GM18499 (cell line): Measurements from ENCODE around the gene MAGI2.
"Not testable (repeated sequence)": the region's sequence is repeated elsewhere in the genome, so short reads cannot be mapped to it uniquely, and the experiment has no call there.

Experiments used
- ATAC-seq: cut with Tn5 transposase; IDR thresholded peaks from one replicate; pipeline ENCODE4 v1.9.1; 2021; ENCODE audit warnings: moderate number of reproducible peaks; ENCODE audit not compliant: insufficient read depth, unreplicated experiment

Gene MAGI2

DNA sequence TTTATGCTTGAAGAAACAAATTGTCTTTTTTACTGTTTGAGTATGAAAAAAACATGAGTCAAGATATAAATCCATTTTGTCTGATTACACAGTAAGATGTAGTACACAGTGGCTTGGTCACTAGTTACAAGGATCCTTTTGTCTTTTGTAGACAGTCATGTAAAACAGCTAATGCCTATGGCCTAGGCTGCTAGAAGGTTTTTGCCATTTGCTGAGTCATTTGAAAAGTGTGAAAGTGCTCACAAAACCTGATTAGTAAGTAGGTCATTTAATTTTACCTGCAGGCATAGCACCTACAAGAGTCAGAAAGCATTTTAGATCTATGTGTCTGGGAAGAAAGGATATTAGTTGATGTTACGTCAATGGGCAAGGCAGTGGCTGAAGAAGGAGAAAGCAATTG is 819.4 kb downstream of the MAGI2 start:
- no peak for ATAC-seq

DNA sequence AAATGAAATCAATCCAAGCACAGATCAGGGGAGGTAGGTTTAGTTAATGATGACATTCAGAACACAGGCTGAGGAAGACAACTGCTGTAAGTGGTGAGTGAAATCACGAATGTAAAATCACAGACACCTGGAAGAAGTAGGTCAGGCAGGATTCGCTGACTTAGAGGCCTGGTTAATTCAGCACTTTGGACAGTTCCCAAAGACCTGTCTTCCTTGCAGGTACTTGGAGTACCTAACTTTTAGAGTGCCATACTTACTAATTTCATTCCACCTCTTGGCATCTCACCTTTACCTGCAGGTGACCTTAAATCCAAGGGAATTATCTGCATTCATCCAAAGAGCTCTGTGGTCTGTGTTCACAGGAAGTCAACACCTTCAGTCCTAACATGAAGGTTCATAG is 832.5 kb downstream of the MAGI2 start:
- ATAC-seq, result no peak

DNA sequence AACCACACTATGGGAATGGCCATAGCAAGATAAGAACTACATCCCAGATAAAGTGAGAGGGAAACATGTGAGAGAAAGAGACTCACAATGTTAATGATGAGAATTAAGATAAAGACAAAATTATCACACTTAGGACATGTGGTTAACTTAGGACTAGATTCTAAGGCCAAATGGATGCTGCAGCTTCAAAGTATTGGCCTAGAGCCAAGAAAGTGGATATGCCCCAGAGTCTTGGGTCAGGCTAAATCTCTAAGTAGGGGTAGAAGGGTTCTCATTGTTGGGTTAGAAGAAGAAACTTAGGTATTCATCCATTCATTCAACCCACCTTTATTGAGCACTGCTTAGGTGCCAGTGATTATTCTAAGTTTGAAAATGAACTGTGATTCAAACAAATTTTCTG is 836.9 kb downstream of the MAGI2 start:
- ATAC-seq, result no peak

DNA sequence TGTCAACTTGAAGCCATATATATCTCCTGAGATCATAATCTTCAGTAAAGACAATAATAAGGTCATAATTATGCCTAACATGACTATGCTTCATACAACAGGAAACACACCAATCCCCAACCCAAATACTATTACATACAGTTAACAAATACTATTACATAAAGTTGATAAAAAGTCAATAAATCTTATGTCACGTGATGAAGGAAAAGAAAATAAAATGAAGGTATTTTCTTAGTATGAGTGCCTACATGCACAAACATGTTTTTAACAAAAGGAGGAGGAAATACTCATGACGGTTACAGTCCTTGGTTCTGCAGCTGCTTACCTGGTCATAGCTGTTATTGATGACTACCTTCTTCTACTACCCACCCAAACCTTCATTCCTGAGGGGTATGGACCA is 844.2 kb downstream of the MAGI2 start:
- ATAC-seq, result no peak

DNA sequence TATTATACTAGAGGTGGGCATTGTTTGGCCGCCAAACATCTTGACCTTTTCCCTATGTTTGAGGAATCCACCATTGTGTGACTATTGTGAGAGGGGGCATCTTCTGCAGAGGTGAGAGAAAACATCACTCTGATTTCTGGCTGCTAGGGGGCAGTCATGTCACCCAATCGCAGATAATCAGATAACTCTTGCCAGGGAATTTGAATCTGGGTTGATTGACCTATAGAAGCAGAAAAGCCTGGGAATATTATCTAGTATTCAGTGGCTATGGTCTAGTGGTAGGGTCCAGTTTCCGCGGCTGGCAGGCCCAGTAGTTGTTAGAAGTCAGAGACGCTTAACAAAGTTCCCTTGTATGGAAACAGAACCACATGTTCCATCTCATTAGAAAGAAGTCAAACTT is 846.4 kb downstream of the MAGI2 start:
- no peak for ATAC-seq

DNA sequence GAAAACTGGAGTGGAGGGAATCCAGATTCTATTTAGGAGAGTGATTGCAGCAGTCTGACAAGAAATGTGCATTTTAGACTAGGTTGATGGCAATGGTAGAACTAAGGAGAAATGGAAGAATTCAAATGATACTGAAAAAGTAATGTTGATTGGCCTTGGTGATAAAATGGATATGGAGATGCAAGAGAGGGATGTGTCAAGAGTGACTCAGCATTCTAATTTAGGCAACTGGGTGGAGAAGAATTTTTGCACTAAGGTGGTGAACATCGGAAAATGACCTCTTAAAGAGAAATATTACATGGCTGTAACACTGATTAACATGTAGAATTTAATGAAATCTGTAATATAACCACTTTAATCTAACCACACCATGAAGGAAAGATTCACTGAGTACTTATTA is 848.3 kb downstream of the MAGI2 start:
- ATAC-seq, result no peak

DNA sequence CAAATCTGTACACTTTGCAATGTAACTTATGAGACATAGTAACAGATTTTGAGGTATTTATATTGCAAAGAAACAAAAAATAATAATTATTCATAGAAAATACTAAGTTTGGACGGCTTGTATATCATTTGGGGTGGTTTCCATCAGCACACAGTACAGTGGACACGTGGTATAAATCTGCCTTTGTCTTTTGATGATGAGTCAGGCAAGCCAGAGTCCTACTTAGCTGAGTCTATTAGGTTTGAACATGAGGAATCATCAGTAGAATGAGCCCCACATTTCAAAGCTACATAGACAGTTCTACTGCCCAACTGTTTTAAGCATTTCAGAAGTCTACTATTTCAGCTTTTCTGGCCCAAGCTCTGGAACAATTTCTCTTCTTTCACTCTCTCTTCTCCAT is 851.7 kb downstream of the MAGI2 start:
- ATAC-seq, result no peak

DNA sequence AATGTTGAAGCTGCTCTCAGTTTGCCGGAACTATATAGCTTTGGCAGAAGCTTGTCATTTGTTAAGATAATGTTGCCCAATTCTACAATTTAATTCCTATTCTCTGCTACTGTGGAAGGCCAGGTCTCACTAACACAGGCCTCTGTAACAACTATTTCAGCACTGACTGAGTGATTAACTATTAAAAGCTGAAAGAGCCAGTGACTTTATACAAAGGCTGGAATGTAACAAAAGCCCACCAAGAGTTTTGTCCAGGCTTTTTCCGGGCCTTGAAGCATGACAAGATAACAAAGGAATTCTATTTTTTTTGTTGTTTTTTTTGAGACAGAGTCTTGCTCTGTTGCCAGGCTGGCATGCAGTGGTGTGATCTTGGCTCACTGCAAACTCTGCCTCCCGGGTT is 859.3 kb downstream of the MAGI2 start:
- no peak for ATAC-seq

DNA sequence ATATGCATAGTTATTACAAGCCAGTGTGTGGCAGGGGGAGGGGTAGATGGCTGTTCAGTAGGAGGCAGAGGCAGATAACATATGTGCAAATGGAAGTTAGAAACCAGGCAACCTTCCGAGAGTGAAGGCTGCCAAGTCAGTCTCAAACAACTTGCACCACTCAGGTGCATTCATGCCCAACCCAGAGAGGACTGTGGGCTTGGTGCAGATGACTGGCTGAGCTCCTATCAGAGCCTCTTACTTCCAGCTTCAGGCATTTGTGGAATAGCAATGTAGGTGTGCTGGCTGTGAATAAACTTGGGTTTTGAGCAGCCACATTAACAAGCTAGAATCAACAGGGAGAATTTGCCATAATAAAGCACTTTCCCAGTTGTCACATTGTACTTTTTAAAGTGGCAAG is 865.1 kb downstream of the MAGI2 start:
- no peak for ATAC-seq

DNA sequence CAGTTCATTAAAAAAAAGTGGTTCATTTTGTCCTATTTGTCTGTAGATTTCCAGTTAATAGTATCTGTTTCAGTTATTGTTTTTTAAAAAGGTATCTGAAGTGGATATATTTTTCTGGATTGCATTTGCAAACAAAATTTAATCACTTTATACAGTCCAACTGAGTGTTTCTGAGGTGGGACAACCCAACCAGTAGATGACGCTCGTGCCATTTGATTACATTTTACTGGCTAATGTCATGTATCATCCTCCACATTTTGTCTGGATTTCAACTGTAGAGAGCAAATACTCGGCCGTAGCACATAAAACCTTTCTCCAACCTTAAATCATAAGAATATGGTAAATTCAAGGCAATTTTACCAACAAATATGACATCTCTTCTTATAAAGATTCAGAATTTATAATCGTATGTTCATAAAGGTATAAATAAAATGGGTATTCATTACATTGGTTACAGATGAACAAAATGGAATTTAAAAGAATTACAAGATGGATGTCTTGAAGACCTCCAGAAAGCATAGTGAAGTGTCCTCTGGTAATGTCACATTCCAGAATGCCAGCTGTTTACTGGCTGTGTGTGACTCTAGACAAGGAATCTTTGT is 865.9 kb downstream of the MAGI2 start:
- no peak for ATAC-seq

DNA sequence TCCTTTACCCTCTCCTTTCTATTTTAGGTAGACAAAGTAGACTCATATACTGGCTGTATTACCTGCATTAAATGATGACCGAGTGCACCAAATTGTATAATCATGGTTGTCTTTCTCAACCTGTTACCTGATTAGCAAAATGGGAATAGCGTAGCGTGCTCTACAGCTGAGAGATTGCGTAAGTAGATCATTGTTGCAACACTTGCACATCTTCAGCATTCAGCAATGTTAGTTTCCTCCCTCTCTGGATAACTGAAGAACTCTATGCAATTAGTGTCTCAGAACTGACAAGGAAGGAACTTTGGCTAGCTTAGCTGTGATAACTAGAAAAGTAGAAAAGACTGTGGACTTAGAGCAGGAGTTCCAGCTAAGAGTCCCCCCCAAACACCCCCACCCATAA is 867.5 kb downstream of the MAGI2 start:
- no peak for ATAC-seq

DNA sequence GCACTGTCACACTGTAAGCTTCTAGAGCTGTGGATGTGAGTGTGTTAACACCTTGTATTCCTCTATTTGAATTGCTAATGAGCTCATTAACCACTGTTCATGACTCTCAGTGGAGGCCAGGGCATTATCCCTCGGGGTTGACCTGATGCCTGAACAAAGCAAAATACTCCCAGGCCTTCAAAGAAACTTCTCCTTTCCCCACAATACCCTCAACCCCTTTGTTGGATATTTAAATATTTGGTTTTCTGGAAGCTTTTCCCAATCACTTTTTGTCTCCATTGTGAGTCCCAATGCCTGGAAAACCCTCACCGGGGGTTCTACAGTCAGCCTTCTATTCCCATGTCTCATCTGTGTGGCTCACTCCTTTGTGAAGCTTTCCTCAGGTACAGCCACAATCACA is 874.8 kb downstream of the MAGI2 start:
- ATAC-seq, result no peak

DNA sequence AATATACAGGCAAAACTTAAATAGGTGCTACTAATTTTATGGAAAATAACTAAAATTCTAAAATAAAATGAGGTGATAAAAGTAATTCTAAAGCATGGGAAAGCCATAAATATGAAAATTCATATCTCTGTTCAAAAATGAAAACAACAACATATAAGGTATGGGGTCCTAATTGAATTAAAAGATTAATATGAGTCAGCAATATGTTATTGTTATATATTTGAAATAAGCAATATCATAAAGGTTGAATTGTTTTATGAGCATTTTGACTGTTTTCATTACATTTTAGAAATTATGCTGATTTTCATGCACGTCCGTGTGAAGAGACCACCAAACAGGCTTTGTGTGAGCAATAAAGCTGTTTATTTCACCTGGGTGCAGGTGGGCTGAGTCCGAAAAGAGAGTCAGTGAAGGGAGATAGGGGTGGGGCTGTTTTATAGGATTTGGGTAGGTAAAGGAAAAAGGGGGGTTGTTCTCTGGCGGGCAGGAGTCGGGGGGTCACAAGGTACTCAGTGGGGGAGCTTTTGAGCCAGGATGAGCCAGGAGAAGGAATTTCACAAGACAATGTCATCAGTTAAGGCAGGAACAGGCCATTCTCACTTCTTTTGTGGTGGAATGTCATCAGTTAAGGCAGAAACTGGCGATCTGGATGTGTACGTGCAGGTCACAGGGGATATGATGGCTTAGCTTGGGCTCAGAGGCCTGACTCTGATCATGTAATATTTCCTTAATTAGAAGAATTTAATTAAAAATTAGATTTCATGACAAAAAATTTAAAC is 876.1 kb downstream of the MAGI2 start:
- ATAC-seq, result not testable (repeated sequence)

DNA sequence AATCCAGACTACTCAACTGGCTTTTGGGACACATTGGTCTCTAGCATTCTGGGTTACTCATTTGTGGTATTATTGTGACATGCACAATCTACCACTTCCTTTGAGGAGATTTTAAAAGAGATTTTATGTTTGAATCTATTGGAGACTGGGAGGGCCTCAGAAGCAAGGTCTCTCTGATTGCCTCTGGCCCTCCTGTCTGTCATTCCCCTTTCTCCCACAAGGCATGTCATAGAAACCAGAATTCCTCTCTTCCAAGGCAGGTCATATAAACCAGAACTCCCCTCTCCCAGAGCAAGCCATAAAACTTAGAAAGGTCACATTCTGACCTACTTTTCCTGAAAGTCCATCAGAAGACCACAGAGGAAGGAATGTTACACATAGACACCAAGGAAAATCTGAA is 877.2 kb downstream of the MAGI2 start:
- ATAC-seq, result no peak

DNA sequence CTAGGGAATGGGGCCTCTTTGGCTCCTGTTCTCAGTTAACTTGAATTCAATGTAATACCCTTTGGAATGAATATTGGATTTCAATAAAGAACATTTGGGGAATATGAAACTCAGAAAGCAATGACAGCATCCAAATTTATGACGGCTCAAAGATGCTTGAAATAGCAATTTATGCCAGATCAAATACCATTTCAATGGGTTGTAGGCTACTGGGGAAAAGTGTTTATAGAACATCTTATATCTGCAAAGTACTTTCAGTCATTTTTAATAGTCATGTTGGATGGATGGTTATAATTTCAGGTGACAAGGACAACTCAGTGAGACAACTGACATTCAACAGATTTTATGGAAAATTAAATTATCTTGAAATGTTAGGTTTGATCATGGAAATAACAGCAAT is 882.2 kb downstream of the MAGI2 start:
- ATAC-seq, result no peak

DNA sequence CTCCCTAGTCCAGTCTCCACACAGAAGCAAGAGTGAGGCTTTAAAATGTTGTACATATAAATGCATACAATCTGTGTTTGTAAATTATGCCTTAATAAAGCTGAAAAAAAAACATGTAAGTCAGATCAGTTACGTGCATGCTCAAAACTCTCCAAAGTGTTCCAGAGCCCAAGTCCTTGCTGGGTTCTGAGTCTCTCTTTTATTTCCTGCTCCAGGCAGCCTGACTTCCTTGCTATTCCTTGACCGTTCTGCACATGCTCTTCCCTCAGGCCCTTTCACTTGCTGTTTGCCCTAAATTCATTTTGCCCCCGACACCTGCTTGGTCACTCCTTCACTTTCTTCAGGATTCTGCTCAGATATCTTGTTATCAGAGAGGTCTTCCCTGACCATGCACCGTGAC is 884.8 kb downstream of the MAGI2 start:
- ATAC-seq, result no peak

DNA sequence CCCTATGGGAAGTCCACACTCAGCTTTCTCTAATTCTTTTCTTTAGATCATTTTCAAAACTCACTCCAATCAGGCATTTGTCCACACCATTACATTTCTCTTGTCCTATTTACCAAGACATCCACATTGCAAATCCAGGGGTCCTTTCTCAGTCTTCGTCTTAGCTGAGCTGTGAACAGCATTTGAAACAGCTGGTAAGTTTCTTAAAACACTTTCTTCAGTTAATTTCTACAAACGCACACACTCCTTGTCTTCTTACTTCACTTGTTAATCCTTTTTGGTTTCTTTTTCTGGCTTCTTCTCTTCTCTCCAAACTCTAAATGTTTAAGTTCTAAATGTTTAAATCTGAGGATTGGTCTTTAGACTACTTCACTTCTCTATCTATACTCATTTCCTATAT is 885.6 kb downstream of the MAGI2 start:
- no peak for ATAC-seq

DNA sequence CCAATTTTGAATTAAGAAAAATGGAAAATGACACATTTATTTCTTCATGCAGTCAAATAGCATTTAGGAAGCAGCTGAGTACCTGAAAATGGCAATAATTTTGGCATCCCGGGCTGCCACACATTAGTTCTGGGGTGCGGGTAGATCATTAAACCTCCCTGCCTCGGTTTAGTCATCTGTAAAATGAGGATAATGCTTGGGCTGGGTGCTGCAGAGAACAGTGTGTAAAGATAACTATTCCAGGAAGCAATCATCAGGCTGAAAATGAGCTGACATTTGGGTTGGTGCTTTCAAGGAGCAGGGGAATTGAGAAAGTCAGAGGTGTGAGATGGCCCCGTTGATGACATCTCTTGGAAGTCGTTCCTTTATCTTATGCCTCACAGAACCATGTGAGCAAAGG is 887.7 kb downstream of the MAGI2 start:
- ATAC-seq, result no peak

DNA sequence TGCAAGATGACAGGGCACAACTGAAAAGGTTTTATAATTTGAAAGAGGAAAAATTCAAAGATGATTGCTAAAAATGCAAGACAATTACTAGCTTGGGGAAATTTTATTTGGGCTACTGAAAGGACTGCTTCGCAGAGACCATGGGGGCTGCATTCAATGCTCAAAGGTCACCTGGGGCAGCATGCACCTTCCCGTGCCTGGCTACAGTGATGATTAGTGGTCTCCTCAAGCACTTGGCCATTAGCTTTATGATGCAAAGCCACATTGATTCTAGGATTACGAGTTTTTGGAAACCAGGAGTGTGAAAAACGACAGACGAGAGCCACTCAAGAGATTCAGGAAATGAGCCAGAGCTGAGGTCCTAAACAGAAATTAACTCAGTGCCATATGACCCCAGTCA is 890.3 kb downstream of the MAGI2 start:
- ATAC-seq, result no peak

DNA sequence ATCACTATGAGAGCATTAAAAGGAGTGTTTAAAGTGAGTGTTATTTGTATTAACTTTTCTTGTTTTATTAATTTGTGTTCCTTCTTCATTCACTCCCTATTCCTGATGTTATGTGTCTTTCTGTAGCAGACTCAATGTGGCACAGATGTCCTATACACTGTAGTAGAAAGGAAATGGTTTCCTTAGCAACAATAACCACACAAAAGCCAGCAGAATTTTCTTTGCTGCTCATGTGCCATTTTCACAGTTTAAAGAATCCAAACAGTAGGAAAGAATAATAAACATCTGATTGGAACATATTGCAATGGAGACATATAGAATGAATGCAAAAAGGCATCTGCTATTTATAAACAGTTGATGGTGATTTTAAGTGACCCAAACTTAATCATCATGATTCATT is 891.3 kb downstream of the MAGI2 start:
- no peak for ATAC-seq

DNA sequence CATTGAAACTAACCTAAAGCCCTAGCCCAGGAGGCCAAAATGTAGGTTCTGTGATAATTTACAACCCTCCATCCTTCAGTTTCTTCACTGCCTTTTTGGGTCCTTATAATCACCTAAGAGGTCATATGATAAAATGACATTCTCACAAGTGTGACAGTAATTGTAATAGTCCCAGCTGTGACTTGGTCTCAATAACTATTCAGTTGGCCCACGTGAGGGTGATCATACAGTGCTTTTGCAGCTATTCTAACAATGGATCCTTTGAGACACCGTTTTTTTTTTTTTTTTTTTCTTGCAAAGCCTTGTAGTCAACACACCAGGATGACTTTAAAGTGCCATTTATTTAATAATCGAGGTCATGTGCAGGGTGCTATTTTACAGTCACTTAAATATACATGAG is 894.9 kb downstream of the MAGI2 start:
- no peak for ATAC-seq

DNA sequence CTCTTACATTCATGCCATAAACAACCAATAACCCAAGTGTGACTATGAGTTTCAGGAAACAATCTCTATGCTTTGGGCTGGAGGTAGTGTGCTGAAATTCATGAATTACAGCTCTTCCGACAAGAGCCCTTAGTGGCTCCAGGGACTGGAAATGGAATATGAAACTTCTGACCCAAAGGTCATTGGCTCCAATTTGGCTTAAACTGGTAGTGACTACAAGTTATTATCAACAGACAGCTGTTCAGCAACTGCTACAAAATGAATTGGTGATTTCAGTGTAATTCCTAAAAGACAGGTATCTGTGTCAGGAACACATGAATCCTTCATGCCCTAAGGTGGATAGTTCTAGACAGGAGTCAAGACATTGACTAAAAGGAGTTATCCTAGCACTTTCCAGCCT is 909.5 kb downstream of the MAGI2 start:
- ATAC-seq, result no peak
